Stimulated activated CD8-positive, alpha-beta memory T cell treated with anti-CD3 and anti-CD28 coated beads, Interleukin-2, amount 100 ng/mL, for 1 hour (primary cell): ENCODE measurements around the gene KDSR.

Experiments used
- DNase-seq, 2 donors: peaks; one replicate each; pipeline ENCODE4 v3.0.0-alpha.2; 2020; ENCODE audit warnings: low read depth in 2 of 2

Gene KDSR

DNA sequence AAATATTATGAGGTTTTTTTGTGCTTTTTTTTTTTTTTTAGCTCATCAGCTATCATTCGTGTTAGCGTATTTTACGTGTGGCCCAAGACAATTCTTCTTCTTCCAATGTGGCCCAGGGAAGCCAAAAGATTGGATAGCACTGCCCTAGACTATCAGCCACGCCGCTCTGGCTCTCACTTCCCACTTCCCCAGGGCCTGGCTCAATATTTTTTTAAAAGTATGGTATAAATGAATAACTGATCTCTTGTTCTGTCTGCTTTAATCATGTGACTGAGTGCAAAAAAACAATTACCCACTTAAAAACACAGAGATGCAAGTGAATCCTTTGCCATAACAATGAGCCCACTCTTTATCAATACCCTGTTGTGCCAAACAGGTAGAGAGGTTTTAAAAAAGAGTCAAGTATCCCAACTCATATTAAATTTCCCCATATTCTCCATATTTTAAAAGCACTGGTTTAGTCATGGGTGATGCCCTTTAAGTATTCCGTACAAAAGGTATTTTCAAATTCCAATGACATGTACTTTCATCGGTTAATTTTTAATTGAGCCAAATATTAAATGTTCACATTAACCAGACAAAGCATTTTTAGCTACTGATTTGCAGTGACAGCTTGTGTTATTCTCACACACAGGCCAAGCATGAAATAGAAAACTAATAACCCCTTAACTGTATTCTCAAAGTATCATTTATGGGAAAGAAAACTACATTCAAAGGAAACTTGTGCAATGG, 60.0 kb downstream of the KDSR start:
- DNase-seq = no peak

DNA sequence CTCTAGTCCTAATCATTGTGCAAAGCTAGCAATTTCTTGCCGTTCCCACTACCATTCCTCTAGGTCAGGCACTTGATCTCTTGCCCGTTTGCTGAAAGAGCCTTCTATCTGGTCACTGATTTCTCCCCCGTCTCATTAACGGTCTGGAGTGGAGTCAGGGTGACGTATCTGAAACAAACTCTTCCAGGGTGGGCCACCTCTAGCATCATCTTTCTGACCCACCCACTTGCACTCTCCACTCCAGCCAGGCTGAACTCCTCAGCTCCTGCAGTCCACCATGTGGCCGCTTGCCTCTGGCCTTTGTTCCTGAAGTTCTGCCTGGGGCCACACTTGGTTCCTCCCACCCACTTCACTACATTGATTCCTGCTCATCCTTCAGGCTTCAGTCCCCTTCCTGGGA, 60.8 kb downstream of the KDSR start:
- no peak for DNase-seq

DNA sequence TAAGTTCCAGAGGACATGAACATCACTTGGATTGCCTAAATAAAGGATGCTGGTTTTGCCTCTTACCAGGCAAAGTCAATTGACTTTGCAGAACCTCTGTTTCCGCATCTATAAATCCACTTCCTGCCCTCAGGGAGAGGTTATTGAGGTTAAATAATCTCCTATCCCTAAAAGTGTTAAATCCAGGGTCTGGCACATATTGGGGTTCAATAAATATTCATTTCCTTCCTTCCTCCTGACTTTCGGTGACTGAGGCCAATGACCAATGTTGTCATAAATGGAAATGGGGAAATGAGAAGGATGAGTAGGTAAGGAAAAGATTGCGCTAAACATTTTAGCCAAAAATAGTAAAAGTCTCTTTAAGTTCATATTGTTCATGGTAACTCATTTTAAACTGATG, 63.5 kb downstream of the KDSR start:
- DNase-seq = no peak

DNA sequence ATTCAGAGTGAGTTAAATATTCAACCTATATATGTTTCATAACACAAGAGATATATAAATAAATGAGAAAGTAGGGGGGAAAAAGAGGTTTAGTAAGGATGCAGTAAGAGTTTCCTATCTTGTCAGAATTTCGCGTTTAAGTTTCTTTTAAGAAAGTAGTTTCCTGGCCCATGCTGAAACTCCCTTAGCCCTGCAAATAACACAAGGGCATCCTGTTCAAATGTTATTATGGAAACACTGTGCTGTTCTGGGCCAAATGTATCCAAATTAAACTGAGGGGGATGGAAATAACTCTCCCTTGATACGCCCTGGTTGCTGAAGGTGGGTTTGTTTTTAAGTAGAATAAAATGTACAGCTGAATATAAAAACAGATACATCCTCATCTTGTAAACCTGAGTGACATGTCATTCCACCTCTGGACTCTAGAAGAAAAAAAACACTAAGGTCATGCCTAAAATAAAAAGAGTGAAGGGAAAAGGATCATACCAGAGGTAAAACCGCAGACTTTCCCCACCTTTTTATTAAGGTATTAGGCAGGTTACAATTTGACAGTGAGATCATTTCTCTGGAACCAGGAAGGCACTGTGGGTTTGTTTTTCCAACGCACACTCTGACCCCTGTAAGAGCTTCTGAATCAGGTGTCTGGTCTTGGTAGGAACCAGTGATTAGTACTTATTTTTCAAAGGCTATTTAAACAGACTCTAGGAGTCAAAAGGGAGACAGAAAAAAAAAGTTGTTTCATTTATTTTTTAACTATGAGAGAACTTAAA, 64.2 kb downstream of the KDSR start:
- no peak for DNase-seq

DNA sequence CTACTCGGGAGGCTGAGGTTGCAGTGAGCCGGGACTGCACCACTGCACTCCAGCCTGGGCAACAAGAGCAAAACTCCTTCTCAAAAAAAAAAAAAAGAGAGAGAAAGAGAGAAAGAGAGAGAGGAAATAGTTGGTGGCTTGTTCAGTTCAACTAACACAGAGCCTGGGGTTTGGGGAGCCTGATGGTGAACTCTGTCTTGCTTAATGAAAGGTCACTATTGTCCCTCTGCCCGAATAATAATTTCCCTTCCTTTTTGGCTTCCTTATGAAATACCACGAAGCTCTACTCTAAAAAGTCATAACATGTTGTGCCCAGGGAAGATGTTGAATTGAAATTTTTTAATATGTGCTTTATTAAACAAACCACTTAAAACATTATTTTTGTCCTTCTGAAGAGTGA, 64.8 kb downstream of the KDSR start:
- no peak for DNase-seq

DNA sequence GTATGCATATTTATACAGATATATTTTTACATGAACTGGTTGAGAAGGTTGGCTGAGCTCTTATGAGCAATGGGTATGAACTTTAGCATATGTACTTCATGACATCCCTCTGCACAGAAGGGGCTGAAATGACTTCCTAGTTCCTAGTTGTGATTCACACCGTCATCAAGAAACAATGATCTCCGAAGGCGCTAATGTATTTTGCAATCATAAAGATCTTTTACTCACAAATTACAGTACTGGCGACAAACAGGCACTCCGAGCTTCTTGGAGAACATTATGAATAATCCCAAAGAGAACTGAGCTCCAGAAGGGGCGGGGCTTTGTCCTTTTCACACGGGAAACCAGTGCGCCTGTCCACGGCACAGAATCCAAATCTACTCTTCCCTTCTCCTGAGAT, 65.6 kb downstream of the KDSR start:
- DNase-seq = no peak

DNA sequence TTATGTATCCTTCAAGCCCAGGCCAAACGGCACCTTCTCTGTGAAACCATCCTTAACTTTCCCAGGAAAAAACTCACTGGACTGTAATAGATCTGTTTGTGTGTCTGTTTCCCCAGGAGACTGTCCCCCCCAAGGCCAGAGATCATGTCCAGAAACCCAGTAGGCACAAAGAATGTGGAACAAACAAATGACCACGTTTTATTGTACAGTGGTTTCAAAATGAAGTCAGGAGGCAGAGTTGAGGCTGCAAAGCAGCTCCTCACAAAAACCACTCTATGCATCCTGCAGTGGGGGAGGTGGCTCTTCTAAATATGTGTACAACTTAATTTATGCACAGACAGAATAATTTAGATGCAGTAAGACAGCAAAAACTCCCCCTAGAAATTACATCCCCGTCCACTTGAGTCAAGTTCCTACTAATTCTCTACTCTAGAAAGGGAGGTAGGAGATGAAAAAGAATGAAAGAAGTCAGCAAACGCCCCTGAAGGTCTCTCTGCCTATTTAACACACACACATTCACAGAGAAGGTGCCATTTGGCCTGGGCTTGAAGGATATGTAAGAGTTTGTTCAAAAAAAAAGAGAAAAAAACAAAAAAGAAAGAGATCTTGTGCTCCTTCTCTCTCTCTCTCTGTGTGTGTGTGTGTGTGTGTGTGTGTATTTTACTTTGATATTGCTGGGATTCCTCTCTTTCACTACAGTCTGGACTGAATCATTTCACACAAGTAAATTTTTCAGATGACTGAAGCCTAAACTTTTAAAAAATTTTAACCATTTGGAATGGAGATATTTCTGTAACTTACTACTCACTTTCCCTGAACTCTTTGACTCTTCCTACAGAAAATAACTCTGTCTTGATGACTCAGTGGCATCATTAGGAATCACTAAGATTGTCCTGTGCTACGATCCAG, 66.9 kb downstream of the KDSR start:
- DNase-seq = no peak

DNA sequence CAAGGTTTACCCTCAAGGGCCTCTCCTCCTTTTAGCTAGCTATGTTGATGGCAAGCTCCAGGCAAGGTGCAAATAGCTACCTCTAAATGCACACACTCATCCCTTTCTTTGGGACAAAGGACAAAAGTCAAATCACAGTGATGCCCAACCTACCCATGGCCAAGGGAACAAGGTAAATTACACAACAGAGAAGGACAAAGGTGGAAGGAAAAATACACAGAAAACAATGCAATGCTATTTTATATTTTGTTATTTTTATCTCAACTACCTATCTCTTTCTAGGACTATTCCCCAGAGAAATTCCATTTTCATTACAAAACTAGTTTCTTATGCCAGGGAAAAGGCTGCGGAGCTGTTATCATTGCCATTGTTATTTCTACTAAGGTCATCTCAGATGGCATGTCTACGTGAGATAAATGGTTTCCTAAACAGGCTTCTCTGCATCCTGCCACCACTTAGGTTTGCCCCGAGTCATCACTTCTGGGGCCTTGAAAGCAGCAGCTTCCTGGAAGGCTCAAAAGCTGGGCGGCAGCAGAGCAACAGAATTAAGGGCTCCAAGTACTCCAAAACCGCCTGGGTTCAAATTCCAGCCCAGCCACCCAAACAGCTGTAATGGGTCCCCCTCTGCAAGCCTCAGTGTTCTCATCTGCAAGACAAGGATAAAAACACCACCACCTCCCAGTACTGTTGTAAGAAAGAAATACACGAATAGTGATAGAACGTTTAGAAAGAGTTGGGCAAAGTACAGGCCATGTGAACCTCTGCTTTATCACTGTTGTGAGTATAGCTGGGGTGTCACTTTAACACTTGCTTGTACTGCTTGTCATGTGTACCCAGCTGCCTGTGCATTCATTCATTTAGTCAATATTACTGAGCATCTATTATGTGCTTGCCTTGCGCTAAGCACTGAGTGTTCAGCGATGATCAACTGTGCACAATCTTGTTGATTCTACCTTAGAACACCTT, 68.3 kb downstream of the KDSR start:
- DNase-seq = no peak

DNA sequence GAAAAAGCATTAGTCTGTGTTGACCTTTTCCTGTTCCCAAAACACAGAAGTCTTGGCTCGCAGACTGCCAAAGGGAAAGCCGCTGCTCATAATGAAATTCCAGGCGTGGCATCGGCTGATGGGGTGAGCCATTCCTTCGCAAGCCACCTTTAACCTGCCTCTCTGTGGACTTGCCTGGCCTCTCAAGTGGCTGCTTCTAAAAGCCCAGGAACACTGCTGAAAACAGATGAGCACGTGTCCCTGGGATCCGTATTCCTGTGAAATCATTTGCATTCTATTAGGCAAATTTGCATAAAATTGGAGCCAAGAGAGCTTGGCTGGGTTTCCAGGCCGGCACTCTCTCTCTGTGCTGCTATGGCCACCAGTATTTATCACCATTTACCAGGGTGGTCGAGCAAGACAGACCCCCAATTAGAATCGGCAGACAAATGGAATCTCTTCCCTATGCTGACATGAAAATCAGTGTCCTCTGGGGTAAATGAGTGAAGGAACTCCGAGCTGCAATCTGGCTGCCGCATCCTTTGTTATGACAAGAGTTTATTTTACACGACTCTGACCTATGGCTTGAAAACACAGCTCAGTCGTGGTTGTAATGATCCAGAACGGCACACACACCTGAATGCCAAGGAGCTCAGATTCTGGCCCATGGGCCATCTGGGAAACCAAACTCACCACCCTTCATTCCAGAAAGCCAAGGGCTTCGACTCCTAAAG, 69.2 kb downstream of the KDSR start:
- no peak for DNase-seq

DNA sequence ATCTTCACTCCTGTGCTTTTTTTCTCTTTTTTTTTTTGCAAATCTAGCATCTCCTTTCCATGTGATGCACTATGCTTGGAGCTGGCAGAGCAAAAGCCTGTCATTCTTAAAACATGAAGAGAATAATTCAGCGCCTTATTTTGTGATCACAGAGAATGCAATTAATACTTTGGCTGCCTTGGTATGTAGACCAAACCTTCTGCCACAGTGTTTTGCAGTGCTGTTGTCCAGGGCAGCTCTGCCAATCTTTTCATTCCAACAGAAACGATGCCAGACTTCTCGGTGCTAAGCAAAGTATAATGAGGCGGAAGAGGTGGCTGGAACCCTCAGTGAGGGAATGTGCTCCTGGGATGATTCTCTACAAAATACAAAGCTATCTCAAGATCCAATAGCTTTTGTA, 73.1 kb downstream of the KDSR start:
- no peak for DNase-seq

DNA sequence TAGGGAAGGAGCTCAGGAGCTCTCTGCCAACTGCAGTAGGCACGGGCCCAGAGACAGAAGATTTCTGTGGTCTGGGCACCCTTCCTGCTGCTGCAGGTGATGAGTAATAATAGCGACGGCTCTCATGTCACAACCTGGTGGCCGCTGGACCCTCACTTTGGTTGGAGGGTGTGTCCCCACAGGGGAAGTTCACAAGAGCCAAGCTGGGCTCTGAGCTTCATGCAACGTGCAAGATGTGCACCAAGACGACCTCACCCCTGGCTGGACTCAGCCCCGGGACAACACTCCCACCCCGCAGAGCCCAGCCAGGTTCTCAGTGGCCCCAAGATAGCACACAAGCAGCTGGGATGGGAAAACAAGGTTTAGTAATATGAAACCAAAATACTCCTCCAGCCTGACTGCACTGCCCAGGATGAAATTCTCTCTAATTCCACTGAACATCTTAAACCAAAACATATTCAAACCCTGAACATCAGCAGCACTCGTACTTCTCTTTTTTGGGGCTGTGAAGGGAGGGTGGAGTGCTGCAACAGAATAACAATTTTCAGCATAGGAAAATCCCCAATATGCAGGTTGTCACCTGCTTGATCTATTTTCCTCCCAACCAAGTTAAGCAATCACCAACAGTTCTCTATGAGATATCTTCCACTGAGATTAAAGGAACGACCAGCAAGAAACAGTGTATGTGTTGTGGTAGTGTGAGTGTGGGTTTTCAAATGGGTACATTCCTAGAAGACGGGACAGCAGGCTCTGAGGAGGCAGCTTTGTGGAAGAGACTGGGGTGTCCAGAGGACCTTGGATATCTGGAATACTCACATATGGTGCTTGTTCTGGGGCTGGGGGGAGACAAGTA, 73.9 kb downstream of the KDSR start:
- no peak for DNase-seq

DNA sequence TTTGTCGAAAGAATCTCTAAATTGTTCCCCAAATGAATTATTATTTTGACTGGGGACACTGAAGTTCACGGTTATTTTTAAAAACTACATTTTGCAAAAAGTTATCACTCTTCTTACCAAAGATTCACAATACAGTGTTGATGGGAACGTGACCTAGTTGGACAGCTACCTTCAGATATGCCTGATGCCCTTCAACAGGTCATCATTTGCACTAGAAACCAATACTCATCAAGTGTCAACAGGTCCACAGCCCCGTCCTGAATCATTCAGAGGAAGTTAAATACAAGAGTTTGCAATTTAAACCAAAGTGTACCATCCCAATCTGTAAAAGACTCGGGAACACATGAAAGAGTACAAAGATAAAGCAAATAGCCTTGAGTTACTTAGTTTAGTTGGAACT, 75.7 kb downstream of the KDSR start:
- DNase-seq = no peak

DNA sequence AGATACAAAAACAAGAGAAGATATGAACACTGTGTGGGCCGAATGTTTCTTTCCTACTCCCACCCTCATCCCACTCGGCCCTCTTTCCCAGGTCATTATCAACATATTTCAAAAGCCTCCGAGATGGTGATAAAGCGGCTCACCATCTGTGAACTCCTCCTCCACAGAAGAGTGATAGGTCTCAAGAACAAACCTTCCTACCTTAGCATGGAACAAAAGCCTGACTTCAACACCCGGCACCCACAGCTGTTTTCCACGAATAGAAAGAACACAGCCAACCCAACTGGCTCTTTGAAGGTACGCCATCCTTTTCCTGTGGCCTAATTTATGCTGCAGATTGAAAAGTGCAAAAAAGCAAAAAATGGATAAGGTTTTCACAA, 76.2 kb downstream of the KDSR start:
- no peak for DNase-seq

DNA sequence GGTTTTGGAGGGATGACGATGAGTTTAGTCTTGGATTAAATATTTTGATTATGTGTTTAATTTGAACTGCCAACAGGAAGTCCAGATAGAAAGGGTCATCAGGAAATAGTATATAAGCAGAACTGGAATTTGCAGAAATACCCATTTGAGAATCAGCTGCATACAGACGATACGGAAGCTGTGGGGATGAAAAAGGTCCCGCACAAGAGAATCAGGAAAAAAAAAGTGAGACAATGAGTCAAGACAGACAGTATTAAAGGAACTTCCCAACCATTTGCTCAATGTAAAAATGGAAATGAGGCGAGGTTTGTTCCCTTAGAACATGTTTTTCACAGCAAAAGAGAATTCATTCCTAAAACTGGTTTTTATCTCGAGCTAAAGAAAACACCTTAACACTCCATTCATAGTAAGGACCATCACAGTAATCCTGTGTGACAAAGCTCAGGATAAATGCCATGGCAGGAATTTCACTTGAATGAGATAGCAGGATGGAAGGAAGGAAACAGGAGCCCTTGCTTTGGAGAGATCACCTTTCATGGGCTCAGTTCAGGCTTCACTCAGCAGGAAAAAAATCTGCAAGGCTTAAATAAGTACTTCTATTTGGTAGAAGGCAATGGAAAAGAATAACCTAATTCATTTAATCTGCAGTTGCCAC, 76.7 kb downstream of the KDSR start:
- DNase-seq = no peak

DNA sequence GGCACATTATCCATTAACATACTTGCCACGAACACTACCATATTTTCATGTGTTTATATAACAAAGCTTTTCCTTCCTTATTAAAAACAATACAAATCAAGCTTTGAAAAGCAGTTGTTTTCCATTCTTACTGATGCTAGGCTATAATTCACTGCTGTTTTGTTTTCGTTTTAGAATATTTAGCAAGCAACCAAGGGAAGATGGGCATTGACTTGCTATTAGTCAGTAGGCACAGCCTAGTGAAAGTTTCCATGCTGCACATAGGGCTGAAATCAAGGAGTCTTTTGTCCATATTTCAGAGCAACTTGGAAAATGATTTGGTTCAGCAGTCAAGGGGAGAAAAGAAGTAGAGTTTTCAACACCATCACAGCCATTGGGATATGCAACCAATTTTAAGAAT, 78.7 kb downstream of the KDSR start:
- DNase-seq = no peak

DNA sequence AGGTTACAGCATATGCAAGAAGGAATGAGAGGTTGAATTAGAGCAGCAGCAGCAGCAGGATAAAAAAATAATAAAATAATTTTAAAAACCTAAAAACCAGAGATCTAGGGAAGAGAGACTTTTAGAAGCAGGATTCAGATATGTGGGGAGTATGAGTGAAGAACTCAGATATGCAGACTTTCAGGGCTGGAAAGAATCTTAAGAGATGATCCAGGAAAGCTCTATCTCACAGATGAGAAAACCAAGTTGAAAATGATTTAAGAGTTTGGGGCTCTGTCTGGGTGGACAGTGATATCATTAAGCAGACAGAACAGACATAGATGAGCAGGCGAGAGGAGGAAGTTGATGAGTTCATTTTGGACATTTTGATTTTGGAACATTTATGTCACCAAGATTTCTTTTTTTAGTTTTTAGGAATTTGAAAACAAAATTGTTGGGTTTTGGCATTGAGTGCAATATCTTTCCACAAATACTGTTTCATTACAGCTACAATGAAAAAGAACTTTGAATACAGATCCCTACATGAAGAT, 79.2 kb downstream of the KDSR start:
- DNase-seq = no peak

DNA sequence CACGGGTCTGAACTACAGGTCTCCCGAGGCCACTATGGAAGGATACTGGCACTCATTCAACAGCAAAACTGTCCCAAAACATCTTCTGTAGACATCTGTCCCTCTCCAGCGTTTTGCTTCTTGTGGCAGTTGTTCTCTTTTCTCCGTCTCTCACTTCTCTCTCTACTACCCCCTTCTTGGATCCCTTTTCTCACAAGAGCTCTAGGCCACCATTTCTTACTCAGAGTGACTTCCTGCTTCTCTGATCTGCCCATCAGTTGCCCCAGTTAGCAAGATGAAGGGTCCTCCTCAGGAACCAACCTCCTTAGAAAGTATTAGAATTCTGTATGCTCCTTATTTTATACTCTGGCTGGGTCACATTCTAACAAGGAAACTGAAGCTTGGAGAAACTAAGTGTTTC, 80.1 kb downstream of the KDSR start:
- DNase-seq = no peak

DNA sequence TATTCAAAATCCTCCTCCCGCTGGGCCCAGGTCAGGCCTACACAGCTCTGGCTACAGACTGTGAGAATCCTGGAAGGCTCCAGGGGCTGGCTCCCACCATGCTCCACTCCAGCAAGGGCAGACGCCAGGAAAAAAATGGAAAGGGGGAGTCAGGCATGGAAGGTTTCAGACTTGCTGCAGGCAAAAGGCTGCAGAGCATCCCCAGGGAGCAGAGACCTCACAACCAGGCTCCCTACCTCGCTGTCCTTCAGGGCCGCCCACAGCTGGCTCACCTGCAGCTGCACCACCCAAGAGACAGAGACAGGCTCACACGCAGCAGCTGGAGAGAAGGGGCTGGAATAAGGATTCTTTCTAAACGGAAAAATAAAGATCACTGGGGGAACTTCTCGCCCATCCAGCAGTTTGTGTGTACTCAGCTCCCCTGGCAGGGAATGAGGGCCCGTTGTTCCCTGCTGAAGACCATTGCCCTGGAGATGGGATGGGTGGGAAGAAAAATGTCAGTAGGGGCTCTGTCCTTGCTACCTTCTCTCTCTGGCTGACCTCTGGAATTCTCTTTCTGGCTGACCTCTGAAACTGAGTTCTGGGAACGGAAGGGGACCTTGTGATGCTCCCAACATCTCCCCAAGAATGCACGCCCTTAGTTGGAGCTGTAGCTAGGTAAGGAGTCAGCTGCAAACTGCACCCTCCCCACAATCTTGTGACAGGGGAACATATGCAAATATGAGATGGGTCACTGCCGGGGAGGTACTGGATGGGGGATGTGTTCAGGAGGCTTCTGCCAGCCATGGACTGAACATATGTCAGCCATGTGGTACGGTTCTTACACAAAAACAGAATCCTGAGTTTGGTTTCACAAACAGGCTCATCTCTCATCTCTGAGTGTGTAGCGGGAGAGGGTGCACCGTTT, 81.9 kb downstream of the KDSR start:
- DNase-seq = no peak
